ENCODE data around the gene COL8A2.

The COL8A2 gene

DNA sequence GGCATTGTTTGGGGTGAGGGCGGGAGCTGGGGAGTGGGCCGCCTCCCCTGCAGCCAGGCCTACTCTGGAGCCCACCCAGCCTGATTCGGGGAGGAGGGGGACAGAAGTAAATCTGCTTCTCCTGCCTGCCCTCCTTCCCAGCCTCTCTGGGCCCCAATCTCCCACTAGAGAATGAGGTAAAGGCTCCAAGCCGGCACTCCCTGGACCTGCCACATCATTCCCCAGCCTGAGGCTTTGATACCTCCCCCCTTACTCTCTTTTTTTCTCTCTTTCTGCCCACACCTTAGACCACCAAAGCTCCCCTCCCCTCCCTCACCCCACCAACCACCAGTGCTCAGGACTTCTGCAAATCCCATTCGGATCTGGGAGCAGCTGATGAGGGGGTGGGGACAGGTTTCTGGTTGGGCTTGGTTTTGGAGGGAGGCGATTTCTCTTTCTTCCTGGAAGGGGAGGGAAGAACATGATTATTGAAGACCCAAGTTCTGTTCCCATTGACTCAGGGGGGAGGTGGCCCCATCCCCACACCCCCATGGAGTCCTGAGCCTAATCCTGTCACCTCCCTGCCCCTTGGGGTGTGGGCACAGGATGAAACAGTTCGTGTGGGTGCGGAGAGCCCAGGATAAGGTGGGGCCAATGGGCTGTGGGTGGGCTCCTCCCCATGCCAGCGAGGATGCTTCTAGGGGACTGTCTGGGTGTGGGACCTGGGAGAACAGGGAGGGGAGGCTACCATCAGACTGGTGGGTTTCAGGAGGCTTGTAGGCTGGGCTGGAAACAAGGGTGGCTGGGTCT lies 32.3 kb upstream of the COL8A2 start:
- DNase-seq = peak in 1 of 6 experiments; percentile 8

DNA sequence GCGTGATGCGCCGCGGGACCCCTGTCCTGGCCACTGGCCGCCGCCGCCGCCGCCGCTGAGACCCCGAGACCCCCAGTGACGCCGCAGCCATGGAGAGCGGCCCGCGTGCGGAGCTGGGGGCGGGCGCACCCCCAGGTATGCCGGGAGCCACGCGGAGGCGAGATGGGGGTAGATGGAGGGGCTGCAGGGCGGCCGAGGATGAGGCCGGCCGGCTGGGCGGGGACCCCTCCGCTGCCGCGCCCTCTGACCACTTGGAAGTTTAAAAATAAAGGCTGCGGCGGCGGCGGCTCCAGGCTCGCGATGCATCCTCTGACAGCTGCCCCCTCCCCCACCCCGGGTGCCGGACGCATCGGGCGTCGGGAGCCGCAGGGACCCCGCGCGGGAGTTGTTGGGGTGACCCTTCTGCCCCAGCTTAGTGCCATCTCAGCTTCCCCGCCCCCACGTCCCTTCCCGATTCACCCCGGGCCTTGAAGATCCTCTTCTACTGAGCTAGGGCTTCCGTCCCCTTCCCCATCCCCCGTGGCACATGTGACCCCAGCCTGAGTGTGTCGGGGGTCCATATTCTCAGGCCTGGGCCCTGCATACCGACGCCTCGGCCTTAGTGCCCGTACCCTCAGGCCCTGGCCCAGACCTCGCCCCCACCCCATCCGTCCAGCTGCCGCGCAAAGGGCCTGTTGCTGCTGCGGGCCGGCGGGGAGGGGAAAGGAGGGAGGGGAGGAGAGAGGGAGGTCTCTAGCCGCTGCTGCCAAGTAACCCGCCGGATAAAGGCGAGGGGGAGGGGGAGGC lies 31.5 kb upstream of the COL8A2 start:
- peak; percentile 39 to 78 (median 58) for DNase-seq

DNA sequence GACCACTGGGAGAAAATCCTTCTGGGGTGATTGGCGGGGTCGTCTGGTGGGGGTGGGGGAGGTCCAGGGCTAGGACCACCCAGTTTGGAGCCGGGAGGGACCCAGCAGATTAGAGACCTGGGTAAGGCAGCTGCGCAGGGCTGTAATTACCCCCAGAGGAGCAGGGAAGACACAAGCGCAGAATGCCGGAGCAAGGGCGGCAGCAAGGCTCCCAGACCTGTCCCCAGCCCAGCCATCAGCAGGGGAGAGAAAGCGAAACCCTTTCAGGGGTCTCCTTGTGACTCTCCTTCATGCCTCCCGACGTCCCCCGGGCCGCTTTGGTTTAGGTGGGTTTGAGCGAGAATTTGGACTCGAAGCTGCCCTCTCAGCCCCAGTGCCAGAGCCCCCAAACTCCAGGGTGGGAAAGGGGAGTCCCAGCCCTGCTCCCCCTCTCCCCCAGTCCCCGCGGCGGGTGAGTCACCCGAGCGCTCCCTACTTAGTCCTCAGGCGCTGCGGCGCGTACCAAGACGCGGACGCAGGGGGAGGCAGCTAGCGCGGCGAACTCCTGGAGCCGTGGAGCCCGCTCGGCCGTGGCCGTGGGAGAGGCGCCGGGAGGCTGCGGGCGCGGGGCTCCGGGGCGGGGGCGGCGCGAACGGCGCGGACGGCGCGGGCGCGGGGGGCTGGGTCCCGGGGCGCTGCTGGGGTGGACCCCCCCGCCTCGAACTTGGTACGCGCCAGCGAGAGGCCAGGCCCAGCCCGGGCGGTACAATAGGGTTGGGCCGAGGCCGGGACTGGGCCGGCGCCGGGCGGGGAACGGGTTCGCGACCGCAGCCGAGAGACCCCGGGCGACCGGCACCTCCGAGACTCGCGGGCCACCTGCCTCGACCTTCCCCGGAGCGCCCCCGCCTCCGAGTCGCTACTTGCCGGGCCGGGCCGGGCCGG lies 30.6 kb upstream of the COL8A2 start, which contains the start of gene MAP7D1:
Gene MAP7D1 (plus strand): TSS at position 753 of the 921 bp plus-strand sequence. CDS start 258 bp downstream, outside the sequence.
- peak; percentile 76 to 96 (median 88) for DNase-seq

- peak in 1 of 6 experiments; percentile 12 for DNase-seq
These were observed 29.9 kb upstream of the COL8A2 start for GRCh38 chr1:36154765-36155407.

DNA sequence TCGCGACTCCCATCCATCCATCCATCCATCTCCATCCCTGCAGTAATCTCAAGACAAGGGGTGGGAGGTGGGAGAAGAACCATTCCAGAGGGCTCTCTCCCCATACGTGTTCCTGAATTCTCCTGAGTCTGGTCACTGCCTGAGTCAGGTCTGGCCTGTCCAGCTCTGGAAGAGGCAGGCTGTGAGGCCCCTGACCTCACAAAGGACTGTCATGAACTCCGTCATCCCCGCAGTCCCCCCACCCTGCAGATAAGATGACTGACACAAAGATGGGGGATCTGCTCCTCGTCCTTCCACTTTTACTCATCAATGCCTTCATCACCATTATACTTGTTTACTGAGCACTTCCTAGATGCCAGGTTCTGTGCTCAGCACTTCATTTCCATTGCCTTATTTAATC lies 29.3 kb upstream of the COL8A2 start:
- DNase-seq = no peak

- no peak for DNase-seq
These were observed 28.5 kb upstream of the COL8A2 start for GRCh38 chr1:36153476-36153875.

DNA sequence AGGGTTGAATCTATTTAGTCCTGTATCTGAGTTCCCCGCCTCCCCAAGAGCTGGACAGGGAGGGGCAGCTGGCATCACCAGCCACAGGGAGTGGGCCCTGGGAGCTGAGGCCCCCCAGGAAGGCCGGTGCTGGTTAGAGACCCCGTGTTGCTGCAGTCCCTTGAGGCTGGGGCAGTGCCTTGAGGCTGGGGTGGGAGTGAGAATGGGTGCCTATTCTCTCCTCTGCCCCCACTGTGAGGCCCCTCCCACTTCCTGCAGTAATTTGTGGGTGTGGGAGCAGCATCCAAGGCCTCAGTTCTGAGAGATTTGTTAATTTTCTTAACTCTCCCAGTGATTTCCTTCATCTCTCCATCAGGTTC lies 26.8 kb upstream of the COL8A2 start:
- DNase-seq = peak; percentile 27 to 64 (median 46)

- DNase-seq = no peak
These were observed 26.3 kb upstream of the COL8A2 start for GRCh38 chr1:36151134-36151844.

- DNase-seq = peak; percentile 22 to 55 (median 34)
These were observed 25.5 kb upstream of the COL8A2 start for GRCh38 chr1:36150296-36151133.

DNA sequence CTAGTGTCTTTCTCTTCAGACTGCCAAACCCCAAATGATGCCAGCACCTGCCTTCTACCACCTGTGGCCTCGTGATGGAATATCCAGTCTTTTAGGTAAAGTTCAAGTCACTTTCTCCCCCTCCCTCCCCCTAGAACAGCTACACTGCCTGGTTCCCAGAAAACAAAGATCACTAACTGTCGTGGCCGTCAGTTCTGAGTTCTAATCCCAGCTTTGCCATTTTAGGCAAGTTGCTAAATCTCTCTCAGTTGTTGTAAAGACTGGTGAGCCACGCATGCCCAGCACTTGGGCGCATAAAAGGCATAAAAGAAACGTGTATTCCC lies 24.9 kb upstream of the COL8A2 start:
- no peak for DNase-seq

GRCh38 chr1:36149237-36149972 lies 24.4 kb upstream of the COL8A2 start, which contains the start of gene TRAPPC3:
Gene TRAPPC3, minus strand, starts transcription at chr1:36149486. Its CDS starts 108 bp downstream, at chr1:36149378.
- DNase-seq = peak; percentile 97 to 100 (median 98)

- no peak for DNase-seq
These were observed 23.8 kb upstream of the COL8A2 start for GRCh38 chr1:36148821-36149236.

DNA sequence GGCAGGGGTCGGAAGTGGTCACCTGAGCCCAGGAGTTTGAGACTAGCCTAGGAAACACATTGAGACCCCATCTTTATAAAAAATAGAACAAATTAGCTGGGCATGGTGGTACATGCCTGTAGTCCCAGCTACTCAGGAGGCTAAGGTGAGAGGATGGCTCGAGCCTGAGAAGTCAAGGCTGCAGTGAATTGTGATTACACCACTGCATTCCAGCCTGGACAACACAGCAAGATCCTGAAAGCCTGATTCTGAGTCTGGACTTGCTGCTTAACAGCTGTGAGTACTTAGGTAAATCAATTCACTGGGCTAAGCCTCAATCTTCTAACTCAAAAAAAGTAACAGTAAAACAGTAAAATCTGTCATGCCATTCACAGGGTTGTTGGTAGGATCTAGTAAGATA lies 19.4 kb upstream of the COL8A2 start:
- no peak for DNase-seq

GRCh38 chr1:36143424-36143823 lies 18.4 kb upstream of the COL8A2 start:
- DNase-seq = no peak

GRCh38 chr1:36142121-36142520 lies 17.1 kb upstream of the COL8A2 start:
- no peak for DNase-seq

DNA sequence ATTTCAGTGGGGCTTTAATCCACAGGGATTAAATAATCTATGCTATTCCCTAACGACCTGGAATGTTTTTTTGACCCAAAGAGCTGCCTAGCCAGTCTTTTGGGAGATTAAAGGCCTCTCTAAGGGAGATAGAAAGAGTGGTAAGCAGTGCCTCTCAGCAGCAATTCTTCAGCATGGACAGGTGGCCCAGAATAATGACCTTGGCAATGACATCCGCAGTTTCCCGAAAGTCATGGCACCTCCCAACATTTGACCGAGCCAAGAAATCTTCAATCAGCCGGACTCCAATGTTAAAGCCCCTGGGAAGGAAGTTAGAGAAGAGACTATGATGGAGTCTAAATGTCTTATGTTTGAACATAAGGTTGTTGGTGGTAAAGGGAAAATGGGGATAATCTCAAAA lies 14.5 kb upstream of the COL8A2 start:
- DNase-seq = no peak

GRCh38 chr1:36137776-36138175 lies 12.8 kb upstream of the COL8A2 start:
- no peak for DNase-seq

GRCh38 chr1:36137226-36137625 lies 12.2 kb upstream of the COL8A2 start:
- no peak for DNase-seq

DNA sequence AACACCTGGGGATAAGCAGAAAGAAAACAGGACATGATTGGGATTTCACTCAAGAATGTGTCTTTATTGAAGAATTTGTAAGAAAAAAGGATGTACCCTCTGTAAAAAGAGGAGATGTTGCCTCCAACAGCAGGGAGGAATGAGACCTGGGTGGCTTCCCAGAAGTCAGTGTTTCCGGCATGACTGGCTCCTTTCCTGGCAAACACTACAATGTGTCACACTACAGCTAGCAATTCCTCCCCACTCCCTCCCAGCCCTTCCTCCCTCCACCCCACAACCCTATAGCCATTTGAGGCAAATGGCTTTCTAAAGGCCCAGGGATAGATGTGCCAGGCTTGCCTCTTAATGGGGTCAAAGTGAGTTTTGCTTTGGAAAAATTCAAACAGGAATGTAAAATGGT lies 11.5 kb upstream of the COL8A2 start:
- DNase-seq = no peak

GRCh38 chr1:36135796-36136195 lies 10.8 kb upstream of the COL8A2 start:
- no peak for DNase-seq
